Measurements from ENCODE around the gene RIPK3. TPM values are rescaled to one million over a fixed set of nuclear protein-coding genes. Genes with fewer than 3 reads are reported as not detected.
"Not testable (repeated sequence)": the region's sequence is repeated elsewhere in the genome, so short reads cannot be mapped to it uniquely, and the experiment has no call there.

Gene RIPK3
- total RNA-seq, 1 experiment from 2014 or later: 0.08 TPM

DNA sequence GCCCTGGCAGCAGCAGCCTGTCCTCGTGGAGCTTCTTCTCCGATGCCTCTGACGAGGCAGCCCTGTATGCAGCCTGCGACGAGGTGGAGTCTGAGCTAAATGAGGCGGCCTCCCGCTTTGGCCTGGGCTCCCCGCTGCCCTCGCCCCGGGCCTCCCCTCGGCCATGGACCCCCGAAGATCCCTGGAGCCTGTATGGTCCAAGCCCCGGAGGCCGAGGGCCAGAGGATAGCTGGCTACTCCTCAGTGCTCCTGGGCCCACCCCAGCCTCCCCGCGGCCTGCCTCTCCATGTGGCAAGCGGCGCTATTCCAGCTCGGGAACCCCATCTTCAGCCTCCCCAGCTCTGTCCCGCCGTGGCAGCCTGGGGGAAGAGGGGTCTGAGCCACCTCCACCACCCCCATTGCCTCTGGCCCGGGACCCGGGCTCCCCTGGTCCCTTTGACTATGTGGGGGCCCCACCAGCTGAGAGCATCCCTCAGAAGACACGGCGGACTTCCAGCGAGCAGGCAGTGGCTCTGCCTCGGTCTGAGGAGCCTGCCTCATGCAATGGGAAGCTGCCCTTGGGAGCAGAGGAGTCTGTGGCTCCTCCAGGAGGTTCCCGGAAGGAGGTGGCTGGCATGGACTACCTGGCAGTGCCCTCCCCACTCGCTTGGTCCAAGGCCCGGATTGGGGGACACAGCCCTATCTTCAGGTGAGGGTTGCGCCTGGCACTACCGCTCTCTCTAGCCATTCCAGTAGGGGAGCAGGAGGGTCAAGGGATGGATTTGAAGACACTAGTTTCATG, 30.3 kb upstream of the RIPK3 start:
- no peak for DNase-seq (ENCODE audit: low read depth)

GRCh38 chr14:24369463-24369862, 29.7 kb upstream of the RIPK3 start:
- no peak for DNase-seq (ENCODE audit: low read depth)

- DNase-seq (ENCODE audit: low read depth): no peak
These were observed 28.9 kb upstream of the RIPK3 start for GRCh38 chr14:24368562-24369252.

DNA sequence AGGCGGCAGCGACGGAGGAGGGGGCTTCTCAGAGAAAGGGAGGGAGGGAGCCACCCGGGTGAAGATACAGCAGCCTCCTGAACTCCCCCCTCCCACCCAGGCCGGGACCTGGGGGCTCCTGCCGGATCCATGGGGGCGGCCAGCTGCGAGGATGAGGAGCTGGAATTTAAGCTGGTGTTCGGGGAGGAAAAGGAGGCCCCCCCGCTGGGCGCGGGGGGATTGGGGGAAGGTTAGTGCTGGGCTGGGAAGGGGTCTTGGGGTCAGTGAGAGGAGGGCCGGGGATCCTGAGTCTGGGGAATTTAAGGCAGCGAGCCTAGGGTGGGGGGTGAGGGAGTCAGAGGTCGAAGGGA, 28.4 kb upstream of the RIPK3 start:
- DNase-seq (ENCODE audit: low read depth): no peak

- DNase-seq (ENCODE audit: low read depth): no peak
These were observed 27.9 kb upstream of the RIPK3 start, which contains the start of gene NFATC4 for GRCh38 chr14:24367514-24368211. NFATC4 (plus strand) TSS chr14:24368184; CDS start chr14:24368341, 157 bp downstream.

DNA sequence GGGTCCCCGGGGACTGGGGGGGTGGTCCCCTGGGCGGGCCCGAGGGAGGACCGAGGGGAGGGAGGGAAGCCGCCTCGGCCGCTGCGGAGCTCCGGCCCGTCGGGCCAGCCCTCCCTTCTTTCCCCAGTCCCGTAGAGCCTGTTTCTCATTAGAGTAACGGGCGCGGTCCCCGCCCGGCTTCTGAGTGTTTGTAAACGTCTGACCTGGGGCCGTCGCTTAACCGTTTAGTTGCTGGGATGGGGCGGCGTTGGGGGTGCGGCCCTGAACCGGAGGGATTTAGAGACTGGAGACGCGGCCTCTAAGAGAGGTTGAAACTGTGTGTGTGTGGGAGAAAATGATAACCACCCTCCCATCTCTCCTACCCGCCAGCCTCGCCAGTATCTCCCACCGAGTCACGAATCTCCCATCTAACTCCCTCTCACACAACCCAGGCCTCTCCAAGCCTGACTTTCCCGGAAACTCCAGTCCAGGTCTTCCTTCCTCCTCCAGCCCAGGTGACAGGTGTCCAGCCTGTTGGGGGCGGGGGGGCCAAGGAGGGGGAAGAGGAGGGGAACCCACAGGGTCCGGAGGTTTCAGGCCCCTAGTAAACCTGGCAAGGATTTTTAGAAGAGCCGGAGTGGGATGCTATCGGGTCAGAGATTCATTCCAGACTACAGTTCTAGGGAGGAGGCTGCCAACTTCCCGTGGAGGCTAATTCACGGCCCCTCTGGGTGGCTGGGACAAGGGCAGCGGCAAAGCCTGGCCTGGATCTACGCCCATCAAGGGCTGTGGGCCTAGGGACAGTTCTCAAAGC, 27.1 kb upstream of the RIPK3 start:
- peak; percentile 26 for DNase-seq (ENCODE audit: low read depth)

DNA sequence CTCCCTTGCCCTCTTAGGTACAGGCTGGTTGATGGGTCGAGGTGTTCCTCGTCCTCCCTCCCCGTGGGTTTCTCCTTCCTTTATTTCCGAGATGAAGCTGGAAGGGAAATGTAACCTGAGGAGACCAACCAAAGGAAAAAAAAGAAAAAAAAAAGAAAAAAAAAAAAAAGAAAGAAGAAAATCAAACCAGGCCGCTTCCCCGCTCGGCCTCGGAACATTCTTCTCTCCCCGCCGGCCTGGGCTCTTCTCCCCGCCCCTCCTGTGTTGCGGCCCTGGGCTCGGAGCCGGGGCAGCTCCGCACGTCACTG, 26.6 kb upstream of the RIPK3 start:
- DNase-seq (ENCODE audit: low read depth): no peak

- peak; percentile 79 for DNase-seq (ENCODE audit: low read depth)
These were observed 26.0 kb upstream of the RIPK3 start for GRCh38 chr14:24365600-24366412.

- no peak for DNase-seq (ENCODE audit: low read depth)
These were observed 25.1 kb upstream of the RIPK3 start for GRCh38 chr14:24364841-24365240.

DNA sequence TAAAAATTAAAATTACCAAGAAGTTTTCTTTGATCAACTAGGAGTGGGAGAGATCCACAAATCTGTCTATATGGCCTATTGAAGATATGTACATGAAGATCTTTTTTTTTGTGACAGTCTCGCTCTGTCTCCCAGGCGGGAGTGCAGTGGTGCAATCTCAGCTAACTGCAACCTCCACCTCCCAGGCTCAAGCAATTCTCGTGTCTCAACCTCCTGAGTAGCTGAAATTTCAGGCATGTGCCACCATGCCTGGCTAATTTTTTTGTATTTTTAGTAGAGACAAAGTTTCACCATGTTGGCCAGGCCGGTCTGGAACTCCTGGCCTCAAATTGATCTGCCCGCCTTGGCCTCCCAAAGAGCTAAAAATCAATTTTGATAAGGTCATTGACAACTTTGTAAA, 23.6 kb upstream of the RIPK3 start:
- no peak for DNase-seq (ENCODE audit: low read depth)

- DNase-seq (ENCODE audit: low read depth): no peak
These were observed 22.6 kb upstream of the RIPK3 start for GRCh38 chr14:24362241-24362960.

DNA sequence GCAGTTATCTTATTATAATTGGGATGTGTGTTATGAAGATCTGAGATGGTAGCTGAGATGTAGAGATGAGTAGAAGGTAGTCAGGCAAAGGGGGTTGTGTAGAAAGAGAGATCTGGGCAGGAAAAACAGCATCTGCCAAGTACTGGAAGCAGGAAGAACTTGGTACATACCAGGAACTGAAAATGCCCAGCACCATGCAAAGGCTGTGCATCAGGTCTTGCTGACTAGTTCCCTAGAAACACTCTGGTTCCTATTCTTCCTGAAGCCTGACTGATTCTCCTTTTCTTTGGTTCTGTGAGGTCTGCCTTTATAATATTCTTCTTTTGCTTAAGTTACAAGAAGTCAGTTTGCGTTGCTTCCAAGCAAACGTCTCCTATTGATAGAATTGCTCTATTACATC, 21.5 kb upstream of the RIPK3 start:
- no peak for DNase-seq (ENCODE audit: low read depth)

DNA sequence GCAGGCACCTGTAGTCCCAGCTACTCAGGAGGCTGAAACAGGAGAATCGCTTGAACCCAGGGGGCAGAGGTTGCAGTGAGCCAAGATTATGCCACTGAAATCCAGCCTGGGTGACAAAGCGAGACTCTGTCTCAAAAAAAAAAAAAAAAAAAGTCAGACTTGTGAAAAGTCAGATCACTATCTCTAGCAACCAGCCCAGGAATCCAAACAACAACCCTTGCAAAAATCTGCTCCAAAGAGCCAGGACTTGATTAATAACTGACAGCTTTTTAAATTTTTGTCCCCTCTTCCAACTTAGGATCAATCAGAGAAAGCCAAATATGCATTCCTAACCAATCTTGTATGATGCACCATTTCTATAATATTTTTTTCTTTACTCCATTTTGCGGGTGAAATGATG, 20.5 kb upstream of the RIPK3 start:
- no peak for DNase-seq (ENCODE audit: low read depth)

DNA sequence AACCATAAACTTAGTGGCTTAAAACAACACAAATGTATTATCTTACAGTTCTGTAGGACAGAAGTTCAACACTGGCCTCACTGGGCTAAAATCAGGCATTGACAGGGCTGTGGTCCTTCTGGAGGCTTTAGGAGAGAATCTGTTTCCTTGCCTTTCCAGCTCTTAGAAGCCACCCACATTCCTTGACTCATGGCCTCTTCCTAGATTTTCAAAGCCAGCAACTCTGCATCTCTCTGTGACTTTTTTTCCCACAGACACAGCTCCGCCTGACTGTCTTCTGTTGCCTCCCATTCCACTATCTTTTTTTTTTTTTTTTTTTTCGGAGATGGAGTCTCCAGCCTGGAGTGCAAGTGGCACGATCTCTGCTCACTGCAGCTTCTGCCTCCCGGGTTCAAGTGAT, 16.4 kb upstream of the RIPK3 start:
- no peak for DNase-seq (ENCODE audit: low read depth)

GRCh38 chr14:24355009-24355408, 15.2 kb upstream of the RIPK3 start:
- DNase-seq (ENCODE audit: low read depth): no peak

GRCh38 chr14:24354482-24354825, 14.7 kb upstream of the RIPK3 start:
- not testable (repeated sequence) for DNase-seq (ENCODE audit: low read depth)

- no peak for DNase-seq (ENCODE audit: low read depth)
These were observed 14.0 kb upstream of the RIPK3 start for GRCh38 chr14:24353559-24354481.

DNA sequence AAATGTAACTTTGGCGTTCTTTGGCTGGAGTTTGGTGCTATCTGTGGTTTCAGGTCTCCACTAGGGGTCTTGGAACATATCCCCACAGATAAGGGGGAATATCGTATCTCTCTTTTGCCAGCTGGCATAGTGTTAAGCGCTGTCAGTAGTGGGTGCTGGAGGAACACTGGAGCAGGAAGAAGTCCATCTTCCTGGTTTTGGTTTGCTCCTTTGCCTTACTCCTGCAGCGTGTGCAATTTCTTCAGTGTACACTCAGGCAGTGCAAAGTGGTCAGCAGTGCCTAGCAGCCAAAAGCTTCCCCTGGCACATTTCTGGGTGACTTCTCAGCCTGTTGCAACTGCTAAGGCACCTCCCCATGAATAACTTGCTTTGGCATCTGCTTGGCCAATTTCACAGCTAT, 11.7 kb upstream of the RIPK3 start:
- no peak for DNase-seq (ENCODE audit: low read depth)

GRCh38 chr14:24349742-24350141, 10.0 kb upstream of the RIPK3 start:
- no peak for DNase-seq (ENCODE audit: low read depth)
